ENCODE data around the gene IFITM1.

DNA sequence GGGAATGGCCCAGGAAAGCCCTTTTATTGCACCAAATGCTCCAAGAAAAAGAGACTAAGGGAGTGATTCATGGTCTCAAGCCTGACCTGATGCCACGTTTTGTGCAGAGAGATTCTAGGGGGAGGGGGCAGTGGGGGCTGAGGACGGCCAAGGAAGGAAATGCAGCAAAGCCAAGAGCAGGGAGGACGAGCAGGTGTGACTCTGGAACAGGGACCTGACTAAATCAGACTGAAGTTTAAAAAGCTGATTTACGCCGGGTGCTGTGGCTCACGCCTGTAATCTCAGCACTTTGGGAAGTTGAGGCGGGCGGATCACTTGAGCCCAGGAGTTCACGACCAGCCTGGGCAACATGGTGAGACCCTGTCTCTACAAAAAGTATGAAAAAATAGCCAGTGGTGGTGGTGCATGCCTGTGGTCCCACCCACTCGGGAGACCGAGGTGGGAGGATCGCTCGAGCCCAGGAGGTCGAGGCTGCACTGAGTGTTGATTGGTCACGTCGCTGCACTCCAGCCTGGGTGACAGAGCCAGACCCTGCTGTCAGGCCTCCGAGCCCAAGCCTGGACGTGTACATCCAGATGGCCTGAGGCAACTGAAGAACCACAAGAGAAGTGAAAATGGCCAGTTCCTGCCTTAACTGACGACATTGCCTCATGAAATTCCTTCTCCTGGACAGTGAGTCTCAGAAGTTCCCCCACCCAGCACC is 17.7 kb downstream of the IFITM1 start:
- TF ChIP-seq, protein P1, sequence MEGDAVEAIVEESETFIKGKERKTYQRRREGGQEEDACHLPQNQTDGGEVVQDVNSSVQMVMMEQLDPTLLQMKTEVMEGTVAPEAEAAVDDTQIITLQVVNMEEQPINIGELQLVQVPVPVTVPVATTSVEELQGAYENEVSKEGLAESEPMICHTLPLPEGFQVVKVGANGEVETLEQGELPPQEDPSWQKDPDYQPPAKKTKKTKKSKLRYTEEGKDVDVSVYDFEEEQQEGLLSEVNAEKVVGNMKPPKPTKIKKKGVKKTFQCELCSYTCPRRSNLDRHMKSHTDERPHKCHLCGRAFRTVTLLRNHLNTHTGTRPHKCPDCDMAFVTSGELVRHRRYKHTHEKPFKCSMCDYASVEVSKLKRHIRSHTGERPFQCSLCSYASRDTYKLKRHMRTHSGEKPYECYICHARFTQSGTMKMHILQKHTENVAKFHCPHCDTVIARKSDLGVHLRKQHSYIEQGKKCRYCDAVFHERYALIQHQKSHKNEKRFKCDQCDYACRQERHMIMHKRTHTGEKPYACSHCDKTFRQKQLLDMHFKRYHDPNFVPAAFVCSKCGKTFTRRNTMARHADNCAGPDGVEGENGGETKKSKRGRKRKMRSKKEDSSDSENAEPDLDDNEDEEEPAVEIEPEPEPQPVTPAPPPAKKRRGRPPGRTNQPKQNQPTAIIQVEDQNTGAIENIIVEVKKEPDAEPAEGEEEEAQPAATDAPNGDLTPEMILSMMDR (IDR thresholded peaks at IDR 0.05 in 2 of 3, conservative IDR thresholded peaks at IDR 0.05 in 1 of 3; ENCODE audit: insufficient read depth in 2 of 3, low read depth in 1 of 3, low read length in 3 of 3), result no peak
- TF ChIP-seq CHD1 (IDR thresholded peaks at IDR 0.05; ENCODE audit: low read length) (no peak), POLR2A (conservative IDR thresholded peaks at IDR 0.05) (no peak), ARID1B (IDR thresholded peaks at IDR 0.05) (no peak), MEF2A (IDR thresholded peaks at IDR 0.05; ENCODE audit: control insufficient read depth, low read depth, low read length) (no peak), ZNF79 (CRISPR knock-in tag; IDR thresholded peaks at IDR 0.05; ENCODE audit: low read depth) (no peak), PCBP1 (IDR thresholded peaks at IDR 0.05; ENCODE audit: low read depth, low read length, poor library complexity, severe bottlenecking) (no peak), POLR2AphosphoS2 (IDR thresholded peaks at IDR 0.05; ENCODE audit: low read length) (no peak)
- TF ChIP-seq, protein P2, sequence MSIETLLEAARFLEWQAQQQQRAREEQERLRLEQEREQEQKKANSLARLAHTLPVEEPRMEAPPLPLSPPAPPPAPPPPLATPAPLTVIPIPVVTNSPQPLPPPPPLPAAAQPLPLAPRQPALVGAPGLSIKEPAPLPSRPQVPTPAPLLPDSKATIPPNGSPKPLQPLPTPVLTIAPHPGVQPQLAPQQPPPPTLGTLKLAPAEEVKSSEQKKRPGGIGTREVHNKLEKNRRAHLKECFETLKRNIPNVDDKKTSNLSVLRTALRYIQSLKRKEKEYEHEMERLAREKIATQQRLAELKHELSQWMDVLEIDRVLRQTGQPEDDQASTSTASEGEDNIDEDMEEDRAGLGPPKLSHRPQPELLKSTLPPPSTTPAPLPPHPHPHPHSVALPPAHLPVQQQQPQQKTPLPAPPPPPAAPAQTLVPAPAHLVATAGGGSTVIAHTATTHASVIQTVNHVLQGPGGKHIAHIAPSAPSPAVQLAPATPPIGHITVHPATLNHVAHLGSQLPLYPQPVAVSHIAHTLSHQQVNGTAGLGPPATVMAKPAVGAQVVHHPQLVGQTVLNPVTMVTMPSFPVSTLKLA (conservative IDR thresholded peaks at IDR 0.05), result no peak
- TF ChIP-seq, protein P3, sequence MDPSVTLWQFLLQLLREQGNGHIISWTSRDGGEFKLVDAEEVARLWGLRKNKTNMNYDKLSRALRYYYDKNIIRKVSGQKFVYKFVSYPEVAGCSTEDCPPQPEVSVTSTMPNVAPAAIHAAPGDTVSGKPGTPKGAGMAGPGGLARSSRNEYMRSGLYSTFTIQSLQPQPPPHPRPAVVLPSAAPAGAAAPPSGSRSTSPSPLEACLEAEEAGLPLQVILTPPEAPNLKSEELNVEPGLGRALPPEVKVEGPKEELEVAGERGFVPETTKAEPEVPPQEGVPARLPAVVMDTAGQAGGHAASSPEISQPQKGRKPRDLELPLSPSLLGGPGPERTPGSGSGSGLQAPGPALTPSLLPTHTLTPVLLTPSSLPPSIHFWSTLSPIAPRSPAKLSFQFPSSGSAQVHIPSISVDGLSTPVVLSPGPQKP (CRISPR knock-in tag; IDR thresholded peaks at IDR 0.05), result no peak
- TF ChIP-seq, protein P4, sequence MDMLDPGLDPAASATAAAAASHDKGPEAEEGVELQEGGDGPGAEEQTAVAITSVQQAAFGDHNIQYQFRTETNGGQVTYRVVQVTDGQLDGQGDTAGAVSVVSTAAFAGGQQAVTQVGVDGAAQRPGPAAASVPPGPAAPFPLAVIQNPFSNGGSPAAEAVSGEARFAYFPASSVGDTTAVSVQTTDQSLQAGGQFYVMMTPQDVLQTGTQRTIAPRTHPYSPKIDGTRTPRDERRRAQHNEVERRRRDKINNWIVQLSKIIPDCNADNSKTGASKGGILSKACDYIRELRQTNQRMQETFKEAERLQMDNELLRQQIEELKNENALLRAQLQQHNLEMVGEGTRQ (CRISPR knock-in tag; IDR thresholded peaks at IDR 0.05), result no peak

All from K562 (cell line).